Skin of body (tissue), 3 donors: Measurements from ENCODE around the gene CAPN1. TPM values are rescaled to one million over a fixed set of nuclear protein-coding genes. Genes with fewer than 3 reads are reported as not detected.

Experiments
- DNase-seq: peaks from one replicate; lab custom pipeline; 2025; lab: John Stamatoyannopoulos, UW
- small RNA-seq: library from RNA; depleted of rRNA; stranded (forward); fragments of <200 nt; gene quantifications from one replicate; pipeline ENCODE3, GENCODE V24; 2014; ENCODE audit warnings: low replicate concordance
- total RNA-seq: library from RNA; depleted of rRNA; stranded (reverse); fragments of >200 nt; gene quantifications from one replicate; pipeline ENCODE4 v1.2.3, GENCODE V29; 2014

The CAPN1 gene
- total RNA-seq, 1 donor from 2014 or later: 79.7 TPM

DNA sequence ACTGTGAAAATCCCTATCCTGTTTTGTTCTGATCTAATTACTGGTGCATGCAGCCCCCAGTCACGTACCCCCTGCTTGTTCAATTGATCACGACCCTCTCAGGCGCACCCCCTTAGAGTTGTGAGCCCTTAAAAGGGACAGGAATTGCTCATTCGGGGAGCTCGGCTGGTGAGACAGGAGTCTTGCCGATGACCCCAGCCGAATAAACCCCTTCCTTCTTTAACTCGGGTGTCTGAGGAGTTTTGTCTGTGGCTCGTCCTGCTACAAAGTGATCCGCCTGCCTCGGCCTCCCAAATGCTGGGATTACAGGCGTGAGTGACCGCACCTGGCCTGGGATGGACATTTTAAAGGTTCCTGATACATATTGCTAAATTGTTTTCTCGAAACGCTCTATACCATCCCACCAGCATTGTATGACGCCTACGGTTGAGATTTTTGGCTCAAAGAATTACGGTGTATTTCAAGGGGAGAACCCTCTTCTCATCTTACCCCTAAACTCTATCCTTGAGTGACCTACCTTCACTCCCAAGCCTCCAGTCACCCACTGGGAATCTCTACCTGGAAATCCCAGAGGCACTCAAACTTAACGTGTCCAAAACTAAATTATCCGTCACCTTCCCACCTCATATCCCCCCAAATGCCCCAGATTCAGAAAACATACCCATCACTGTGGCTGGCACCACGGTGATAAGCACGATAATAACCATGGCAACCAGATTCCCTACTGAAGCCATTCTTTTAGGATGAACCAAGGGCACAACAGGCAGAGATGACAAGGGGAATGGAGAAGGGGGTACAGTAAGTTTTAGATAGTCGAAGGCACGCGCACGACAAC lies 79.2 kb downstream of the CAPN1 start:
- DNase-seq: no peak

Small RNA genes within 50 kb of the gene (small RNA-seq; reads per million reads assigned to genes)
- not detected for gene HIGD1AP10
- gene PDCL2P2: not detected
- gene RNU2-23P: 2.1 reads per million, percentile 86 among the genes with 10 or more reads in this experiment

Other genes with a start within 250 kb of the CAPN1 start
- not detected for gene GPHA2, start 246.0 kb upstream of the CAPN1 start, total RNA-seq
- gene MAJIN, start 209.8 kb upstream of the CAPN1 start, total RNA-seq: not detected
- gene BATF2, start 185.0 kb upstream of the CAPN1 start, total RNA-seq: 0.20 TPM
- 43.3 TPM for gene ARL2, start 167.8 kb upstream of the CAPN1 start, total RNA-seq
- gene SNX15, start 154.5 kb upstream of the CAPN1 start, total RNA-seq: 8.6 TPM
- 3.5 TPM for gene SAC3D1, start 140.7 kb upstream of the CAPN1 start, total RNA-seq
- gene NAALADL1, start 123.4 kb upstream of the CAPN1 start, total RNA-seq: 9.0 TPM
- 4.1 TPM for gene CDCA5, start 97.9 kb upstream of the CAPN1 start, total RNA-seq
- 20.5 TPM for gene ZFPL1, start 97.7 kb upstream of the CAPN1 start, total RNA-seq
- gene VPS51, start 85.7 kb upstream of the CAPN1 start, total RNA-seq: 93.3 TPM
- 31.4 TPM for gene TM7SF2, start 70.1 kb upstream of the CAPN1 start, total RNA-seq
- gene ZNHIT2, start 64.2 kb upstream of the CAPN1 start, total RNA-seq: 3.3 TPM
- gene FAU, start 59.8 kb upstream of the CAPN1 start, total RNA-seq: 353 TPM
- 35.5 TPM for gene MRPL49, start 59.6 kb upstream of the CAPN1 start, total RNA-seq
- 12.0 TPM for gene SYVN1, start 47.4 kb upstream of the CAPN1 start, total RNA-seq
- gene SPDYC, start 11.7 kb upstream of the CAPN1 start, total RNA-seq: not detected
- 8.1 TPM for gene POLA2, start 80.0 kb downstream of the CAPN1 start, total RNA-seq
- gene CDC42EP2, start 132.9 kb downstream of the CAPN1 start, total RNA-seq: 3.7 TPM
- 30.2 TPM for gene DPF2, start 151.9 kb downstream of the CAPN1 start, total RNA-seq
- gene TIGD3, start 172.8 kb downstream of the CAPN1 start, total RNA-seq: 0.20 TPM
- 4.6 TPM for gene SLC25A45, start 200.7 kb downstream of the CAPN1 start, total RNA-seq
- gene FRMD8, start 204.7 kb downstream of the CAPN1 start, total RNA-seq: 24.6 TPM
- gene NEAT1, start 240.9 kb downstream of the CAPN1 start, total RNA-seq: 308 TPM